HepG2 (cell line): Measurements from ENCODE around the gene SCAMP3. TPM values are rescaled to one million over a fixed set of nuclear protein-coding genes. Genes with fewer than 3 reads are reported as not detected.

Experiments
- CBX1 ChIP-seq: IDR thresholded peaks from one replicate; pipeline ENCODE4 v1.6.1; 2016; ENCODE audit warnings: antibody characterized with exemption, low read depth
- DBP ChIP-seq: sonication (generic); formaldehyde crosslinking; IDR thresholded peaks from 2 replicates; pipeline ENCODE4 v1.4.0; 2020; ENCODE audit warnings: missing genetic modification reagents; ENCODE audit errors: not compliant biosample characterization
- DMAP1 ChIP-seq: IDR thresholded peaks from 2 replicates; pipeline ENCODE4 v1.6.1; 2016
- GMEB1 ChIP-seq: sonication (generic); formaldehyde crosslinking; IDR thresholded peaks from 2 replicates; pipeline ENCODE4 v1.5.1; 2020; ENCODE audit warnings: missing genetic modification reagents, mild to moderate bottlenecking, borderline replicate concordance
- HNRNPUL1 ChIP-seq: fragments of 200-400 bp; formaldehyde crosslinking; IDR thresholded peaks from 2 replicates; pipeline ENCODE4 v1.6.1; 2017; ENCODE audit warnings: low read depth, mild to moderate bottlenecking, low read length, moderate library complexity
- NCOA1 ChIP-seq: sonication (generic); formaldehyde crosslinking; IDR thresholded peaks from 2 replicates; pipeline ENCODE4 v1.9.0; 2021; ENCODE audit warnings: missing genetic modification reagents
- NFIC ChIP-seq: IDR thresholded peaks from 2 replicates; pipeline ENCODE4 v1.6.1; 2012; ENCODE audit warnings: mild to moderate bottlenecking, low read length, inconsistent platforms
- NR2C2 ChIP-seq: sonication (generic); formaldehyde crosslinking; IDR thresholded peaks from 2 replicates; pipeline ENCODE4 v1.4.0; 2020; ENCODE audit warnings: missing genetic modification reagents, mild to moderate bottlenecking, moderate library complexity, borderline replicate concordance
- TSC22D2 ChIP-seq: sonication (generic); formaldehyde crosslinking; IDR thresholded peaks from 2 replicates; pipeline ENCODE4 v1.5.1; 2020; ENCODE audit warnings: missing genetic modification reagents, mild to moderate bottlenecking, borderline replicate concordance
- YEATS4 ChIP-seq: sonication (generic); formaldehyde crosslinking; IDR thresholded peaks from 2 replicates; pipeline ENCODE4 v1.4.0; 2020; ENCODE audit warnings: missing genetic modification reagents, borderline replicate concordance
- ZHX1 ChIP-seq: sonication (generic); formaldehyde crosslinking; IDR thresholded peaks from 2 replicates; pipeline ENCODE4 v1.8.1; 2022; ENCODE audit warnings: low read depth, mild to moderate bottlenecking, missing genetic modification reagents
- ZNF24 ChIP-seq: fragments of 450-650 bp; IDR thresholded peaks from 2 replicates; pipeline ENCODE4 v1.6.1; 2017; ENCODE audit warnings: antibody characterized with exemption, mild to moderate bottlenecking
- ZNF276 ChIP-seq: sonication (generic); formaldehyde crosslinking; IDR thresholded peaks from 2 replicates; pipeline ENCODE4 v1.4.0; 2020; ENCODE audit warnings: mild to moderate bottlenecking, low read depth, missing genetic modification reagents
- ZNF331 ChIP-seq: sonication (generic); formaldehyde crosslinking; IDR thresholded peaks from 2 replicates; pipeline ENCODE4 v1.4.0; 2020; ENCODE audit warnings: missing genetic modification reagents
- ZNF597 ChIP-seq: sonication (generic); formaldehyde crosslinking; IDR thresholded peaks from 2 replicates; pipeline ENCODE4 v1.5.0; 2020; ENCODE audit warnings: missing genetic modification reagents
- ZNF660 ChIP-seq: sonication (generic); formaldehyde crosslinking; IDR thresholded peaks from 2 replicates; pipeline ENCODE4 v1.5.1; 2020; ENCODE audit warnings: mild to moderate bottlenecking, low read depth, missing genetic modification reagents, borderline replicate concordance
- ZNF841 ChIP-seq: sonication (generic); formaldehyde crosslinking; IDR thresholded peaks from 2 replicates; pipeline ENCODE4 v1.8.1; 2023; ENCODE audit warnings: missing genetic modification reagents, borderline replicate concordance
- ZSCAN31 ChIP-seq: sonication (generic); formaldehyde crosslinking; IDR thresholded peaks from 2 replicates; pipeline ENCODE4 v1.5.0; 2020; ENCODE audit warnings: low read depth, mild to moderate bottlenecking, missing genetic modification reagents
- polyA plus RNA-seq, 8 experiments: library from polyadenylated mRNA; depleted of rRNA in 3 of 8; stranded (reverse) in 7 of 8; unstranded in 1 of 8; fragments of >200 nt; fragmentation: Illumina TruSeq in 4 of 8; extraction: Trizol in 4 of 8; gene quantifications; 2 replicates each; pipeline versions ENCODE4 v1.2.1 to v1.2.3, GENCODE V29; 2011 to 2016; ENCODE audit warnings: low read depth in 4 of 8, missing spikeins in 1 of 8, mixed read lengths in 1 of 8; ENCODE audit not compliant: insufficient read depth in 1 of 8
- total RNA-seq, 5 experiments: library from RNA; depleted of rRNA; stranded (reverse); fragments of >200 nt; fragmentation: Illumina TruSeq; extraction: Trizol; gene quantifications; 2 replicates each; pipeline ENCODE4 v1.2.3, GENCODE V29; 2016; ENCODE audit warnings: low read depth in 1 of 5
- TF ChIP-seq, protein P1 (sequence below): sonication (generic); formaldehyde crosslinking; IDR thresholded peaks from 2 replicates; pipeline ENCODE4 v1.8.0; 2022; ENCODE audit warnings: missing genetic modification reagents, mild to moderate bottlenecking, borderline replicate concordance

The SCAMP3 gene
- total and polyA plus RNA-seq, 2 of the 13 experiments (the other 11 are each of a cell fraction or from before 2014, with no cell fraction given): 46.8 to 83.3 TPM

- TF ChIP-seq ZNF331 (CRISPR knock-in tag) (peak; percentile 42; the same call in 1 of the 2 replicates), ZNF660 (CRISPR knock-in tag) (no peak), DMAP1 (peak; percentile 86), HNRNPUL1 (no peak), GMEB1 (CRISPR knock-in tag) (peak; percentile 100), ZNF597 (CRISPR knock-in tag) (no peak), DBP (no peak), ZNF24 (no peak), CBX1 (peak; percentile 47), ZHX1 (CRISPR knock-in tag) (no peak), YEATS4 (peak; percentile 96), NFIC (no peak), NR2C2 (CRISPR knock-in tag) (peak; percentile 84), ZNF841 (CRISPR knock-in tag) (no peak), ZNF276 (no peak), ZSCAN31 (peak; percentile 74), NCOA1 (no peak), TSC22D2 (CRISPR knock-in tag) (no peak)
- TF ChIP-seq, protein P1, sequence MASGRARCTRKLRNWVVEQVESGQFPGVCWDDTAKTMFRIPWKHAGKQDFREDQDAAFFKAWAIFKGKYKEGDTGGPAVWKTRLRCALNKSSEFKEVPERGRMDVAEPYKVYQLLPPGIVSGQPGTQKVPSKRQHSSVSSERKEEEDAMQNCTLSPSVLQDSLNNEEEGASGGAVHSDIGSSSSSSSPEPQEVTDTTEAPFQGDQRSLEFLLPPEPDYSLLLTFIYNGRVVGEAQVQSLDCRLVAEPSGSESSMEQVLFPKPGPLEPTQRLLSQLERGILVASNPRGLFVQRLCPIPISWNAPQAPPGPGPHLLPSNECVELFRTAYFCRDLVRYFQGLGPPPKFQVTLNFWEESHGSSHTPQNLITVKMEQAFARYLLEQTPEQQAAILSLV (CRISPR knock-in tag): no peak
Measured at GRCh38 chr1:155273343-155274245, 11.4 kb upstream of the SCAMP3 start, which contains the start of gene CLK2 (continued).
